Measurements from ENCODE around the gene DBN1.

DNA sequence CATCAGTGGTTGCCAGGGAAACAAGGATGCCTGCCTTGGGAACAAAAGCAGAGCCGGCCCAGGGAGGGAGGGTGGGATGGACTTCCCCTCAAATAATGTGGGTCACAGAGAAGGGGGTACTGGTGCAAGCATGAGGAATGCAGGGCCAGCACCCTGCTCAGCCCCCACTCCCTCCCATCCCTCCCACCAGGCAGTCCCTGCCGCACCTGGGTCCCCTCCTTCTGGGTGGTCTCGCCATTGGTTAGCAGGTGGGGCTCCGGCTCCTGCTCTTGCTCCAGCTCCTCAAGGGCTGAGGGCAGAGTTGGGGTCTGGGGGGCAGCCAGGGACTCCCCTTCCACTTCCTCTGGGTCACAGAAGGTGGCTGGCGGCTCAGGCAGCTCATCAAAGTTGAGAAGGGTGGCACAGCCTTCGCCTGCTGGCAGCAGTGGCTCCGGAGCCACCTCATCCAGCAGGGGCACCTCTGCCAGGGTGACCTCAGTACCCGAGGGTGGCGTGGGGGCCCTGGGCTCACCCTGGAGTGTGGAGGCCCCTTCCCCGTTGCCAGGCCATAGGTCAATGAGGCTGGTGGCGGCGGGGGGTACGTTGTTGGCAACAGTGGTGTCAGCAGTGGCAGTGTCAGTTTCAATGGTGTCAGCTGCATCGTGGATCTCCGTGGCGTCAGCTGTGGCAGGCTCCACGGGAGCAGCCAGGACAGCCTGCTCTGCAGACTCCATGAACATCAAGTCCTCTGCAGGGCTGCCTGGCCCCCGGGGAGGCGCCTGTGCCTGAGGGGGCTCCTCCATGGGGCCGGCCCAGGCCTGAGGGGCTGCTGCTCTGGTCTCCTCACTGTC, 15.4 kb downstream of the DBN1 start:
- TF ChIP-seq, protein P1, sequence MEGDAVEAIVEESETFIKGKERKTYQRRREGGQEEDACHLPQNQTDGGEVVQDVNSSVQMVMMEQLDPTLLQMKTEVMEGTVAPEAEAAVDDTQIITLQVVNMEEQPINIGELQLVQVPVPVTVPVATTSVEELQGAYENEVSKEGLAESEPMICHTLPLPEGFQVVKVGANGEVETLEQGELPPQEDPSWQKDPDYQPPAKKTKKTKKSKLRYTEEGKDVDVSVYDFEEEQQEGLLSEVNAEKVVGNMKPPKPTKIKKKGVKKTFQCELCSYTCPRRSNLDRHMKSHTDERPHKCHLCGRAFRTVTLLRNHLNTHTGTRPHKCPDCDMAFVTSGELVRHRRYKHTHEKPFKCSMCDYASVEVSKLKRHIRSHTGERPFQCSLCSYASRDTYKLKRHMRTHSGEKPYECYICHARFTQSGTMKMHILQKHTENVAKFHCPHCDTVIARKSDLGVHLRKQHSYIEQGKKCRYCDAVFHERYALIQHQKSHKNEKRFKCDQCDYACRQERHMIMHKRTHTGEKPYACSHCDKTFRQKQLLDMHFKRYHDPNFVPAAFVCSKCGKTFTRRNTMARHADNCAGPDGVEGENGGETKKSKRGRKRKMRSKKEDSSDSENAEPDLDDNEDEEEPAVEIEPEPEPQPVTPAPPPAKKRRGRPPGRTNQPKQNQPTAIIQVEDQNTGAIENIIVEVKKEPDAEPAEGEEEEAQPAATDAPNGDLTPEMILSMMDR (IDR thresholded peaks at IDR 0.05): no peak
- no peak for TF ChIP-seq POLR2A (IDR thresholded peaks at IDR 0.05)

All from adrenal gland (tissue), 5 donors.